Ecto neural progenitor cell (in vitro differentiated cells): ENCODE measurements around the gene THAP6.
A peak's percentile ranks its signal among the peaks of the same experiment; 100 is the strongest.
"Not testable (repeated sequence)": the region's sequence is repeated elsewhere in the genome, so short reads cannot be mapped to it uniquely, and the experiment has no call there.

Source experiments
- DNase-seq: peaks from one replicate; pipeline ENCODE4 v3.0.0-alpha.2; 2018; ENCODE audit warnings: low spot score

THAP6 gene, protein sequence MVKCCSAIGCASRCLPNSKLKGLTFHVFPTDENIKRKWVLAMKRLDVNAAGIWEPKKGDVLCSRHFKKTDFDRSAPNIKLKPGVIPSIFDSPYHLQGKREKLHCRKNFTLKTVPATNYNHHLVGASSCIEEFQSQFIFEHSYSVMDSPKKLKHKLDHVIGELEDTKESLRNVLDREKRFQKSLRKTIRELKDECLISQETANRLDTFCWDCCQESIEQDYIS

DNA sequence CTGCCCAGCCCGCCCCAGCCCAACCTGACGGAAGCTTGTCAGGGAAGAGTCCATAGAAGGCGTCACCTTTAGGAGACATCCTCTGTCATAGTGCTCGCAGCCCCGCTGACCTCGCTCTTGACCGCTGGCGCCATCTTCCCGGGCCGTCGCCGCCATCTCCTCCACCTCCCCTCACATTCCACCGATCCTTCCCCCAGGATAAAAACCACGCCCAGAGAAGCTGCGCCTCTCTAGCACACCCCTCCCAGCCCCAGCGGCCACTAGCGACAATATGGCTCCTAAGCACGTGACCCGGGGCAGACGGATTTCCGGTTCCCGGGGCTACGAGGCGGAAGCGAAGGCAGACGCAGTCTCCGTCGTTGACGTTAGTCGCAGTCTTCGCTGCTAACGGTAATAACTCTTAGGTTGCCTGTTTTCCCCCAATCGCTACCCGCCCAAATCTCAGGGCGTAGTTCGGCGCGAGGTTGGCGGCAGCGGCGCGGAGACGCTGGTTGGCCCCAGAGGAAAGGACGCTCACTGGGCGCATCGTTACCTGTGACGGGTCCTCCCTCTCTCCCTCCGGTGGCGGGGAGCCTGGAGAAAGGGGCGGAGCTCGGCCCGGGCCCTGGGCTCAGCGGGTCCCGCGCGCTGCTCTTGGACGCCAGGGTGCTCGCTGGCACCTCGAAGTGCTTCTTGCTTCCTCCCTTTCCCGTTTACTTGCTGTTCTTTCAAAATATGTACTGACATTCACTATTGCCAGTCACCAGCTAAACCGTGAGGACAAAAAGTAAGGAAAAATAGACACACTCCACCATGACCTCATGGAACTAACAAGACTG lies at the start of gene THAP6, which contains the start of gene RCHY1:
TSS of gene THAP6 (plus strand) at position 343 of the 818 bp plus-strand sequence. CDS start 980 bp downstream, outside the sequence.
TSS of gene RCHY1 (minus strand) at position 273 of the 818 bp plus-strand sequence. CDS start at position 156, 117 bp downstream.
- peak; percentile 96 for DNase-seq

DNA sequence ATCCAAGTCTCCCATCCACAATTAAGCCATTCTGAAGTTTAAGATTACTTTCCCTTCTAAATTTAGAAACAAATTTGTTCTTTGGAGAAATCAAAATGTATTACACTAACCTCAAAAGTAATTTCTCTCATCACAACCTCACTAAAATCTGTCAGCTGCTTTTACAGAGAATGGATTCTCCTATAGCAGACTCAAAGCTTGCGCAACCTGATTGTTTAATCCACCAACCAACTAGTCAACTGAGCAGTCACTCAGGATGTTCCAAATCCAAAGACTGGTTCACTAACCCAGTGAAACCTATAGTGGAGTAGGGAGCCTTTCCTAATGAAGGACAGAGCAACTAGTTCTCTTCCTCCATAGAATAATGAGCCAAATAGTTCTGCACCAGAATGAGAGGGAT lies 44.4 kb upstream of the THAP6 start:
- DNase-seq: no peak

DNA sequence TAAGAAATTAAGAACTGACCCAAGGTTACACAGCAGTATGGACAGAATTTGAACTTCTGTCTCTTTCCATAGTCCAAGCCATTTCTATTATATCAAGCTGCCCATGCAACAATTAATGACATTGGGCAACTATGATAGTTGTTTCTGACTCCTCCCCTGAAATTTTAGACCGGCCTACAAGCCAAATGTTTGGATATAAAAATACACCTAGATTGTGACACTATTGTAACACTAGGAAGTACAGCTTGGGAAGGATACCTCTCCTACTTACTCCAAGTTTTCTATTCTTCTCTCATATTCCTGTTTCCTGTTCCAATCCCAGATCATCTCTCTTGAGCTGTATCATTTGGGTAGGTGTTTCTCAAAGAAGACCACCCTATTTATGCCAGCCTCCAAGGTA lies 43.5 kb upstream of the THAP6 start:
- no peak for DNase-seq

DNA sequence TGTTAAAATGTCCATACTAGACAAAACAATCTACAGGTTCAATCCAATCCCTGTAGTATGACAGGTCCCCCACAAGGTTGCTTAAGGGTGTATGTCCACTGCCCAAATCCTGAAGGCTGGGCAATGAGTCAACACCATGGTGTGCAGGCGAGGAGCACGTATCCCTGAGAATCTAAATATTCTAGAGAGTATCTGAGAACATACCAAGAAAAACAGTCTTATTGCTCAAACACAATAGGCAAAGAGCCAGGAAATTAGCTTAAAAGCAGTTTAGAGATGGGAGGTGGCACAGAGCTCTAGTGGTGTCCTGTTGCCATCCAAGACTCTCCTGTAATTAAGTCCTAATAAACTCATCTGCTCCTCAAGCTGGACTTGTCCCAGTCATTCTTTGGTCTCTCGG lies 37.1 kb upstream of the THAP6 start:
- DNase-seq: no peak

DNA sequence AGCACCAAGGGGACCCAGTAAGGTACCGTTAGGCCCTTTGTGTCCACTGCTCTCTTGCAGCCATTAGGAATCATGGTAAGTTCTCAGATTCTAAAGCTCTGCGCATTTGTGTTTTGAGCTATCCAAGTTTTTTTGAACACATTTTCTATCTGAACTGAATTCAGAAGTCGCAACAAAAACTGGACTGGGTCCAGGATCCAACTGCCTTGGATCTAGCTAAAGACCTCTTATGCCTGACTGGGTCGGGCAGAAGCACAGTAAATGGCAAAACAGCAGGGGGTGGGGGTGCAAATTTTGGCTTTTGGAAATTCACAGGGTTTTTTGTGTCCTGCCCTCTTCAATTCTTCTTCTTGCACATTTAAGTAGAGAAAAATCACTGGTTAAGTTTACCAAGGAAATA lies 30.1 kb upstream of the THAP6 start:
- no peak for DNase-seq

DNA sequence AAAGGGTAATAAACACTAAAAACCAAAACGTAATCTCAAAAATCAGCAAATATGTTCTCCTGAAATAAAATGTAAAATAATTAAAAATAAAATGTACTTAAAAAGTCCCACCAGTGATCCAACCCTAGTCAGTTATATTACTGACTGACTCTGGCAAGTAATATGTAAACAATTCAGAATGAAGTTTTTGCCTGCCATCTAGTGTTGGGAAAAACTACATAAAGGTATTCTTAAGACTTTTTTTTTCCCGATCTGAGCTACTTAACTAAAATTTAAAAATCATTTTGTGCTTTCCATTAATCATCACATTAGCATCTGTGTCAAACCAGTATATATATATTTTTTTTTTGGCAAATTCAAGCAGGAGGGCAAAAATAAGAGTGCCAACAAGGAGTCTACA lies 24.1 kb upstream of the THAP6 start:
- no peak for DNase-seq

DNA sequence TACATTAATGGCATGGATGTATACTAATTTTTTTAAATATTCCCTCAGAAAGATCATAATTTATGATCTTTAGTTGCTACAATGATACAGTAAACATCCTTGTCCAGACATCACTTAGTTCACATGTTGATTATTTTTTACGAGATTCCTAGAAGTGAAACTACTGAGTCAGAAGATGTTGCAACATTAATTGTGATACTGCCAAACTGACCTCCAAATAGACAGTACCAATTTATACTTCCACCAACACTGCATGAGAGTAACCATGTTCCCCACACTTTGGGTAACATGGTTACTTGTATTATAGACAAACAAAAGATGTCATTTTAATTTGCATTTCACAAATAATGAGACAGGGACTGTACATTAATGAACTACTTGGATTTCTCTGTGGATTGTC lies 19.7 kb upstream of the THAP6 start:
- no peak for DNase-seq

DNA sequence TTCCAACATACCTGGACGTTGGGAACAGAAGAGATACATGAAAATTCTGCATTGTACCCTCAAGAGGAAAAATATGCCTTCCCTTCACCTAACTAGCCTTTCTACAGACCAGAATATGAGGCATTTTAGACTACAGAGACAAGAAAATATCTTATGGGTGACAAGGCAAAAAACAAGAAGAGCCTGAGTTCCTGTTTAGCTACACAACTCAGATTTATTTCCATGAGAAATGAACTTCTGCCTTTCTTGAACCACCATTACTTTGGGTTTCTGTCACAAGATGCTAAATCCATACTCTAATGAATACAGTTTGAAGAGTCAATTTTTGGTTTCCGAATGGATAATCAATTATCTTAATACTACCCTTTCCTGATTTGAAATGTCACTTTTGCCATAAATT lies 18.8 kb upstream of the THAP6 start:
- no peak for DNase-seq

DNA sequence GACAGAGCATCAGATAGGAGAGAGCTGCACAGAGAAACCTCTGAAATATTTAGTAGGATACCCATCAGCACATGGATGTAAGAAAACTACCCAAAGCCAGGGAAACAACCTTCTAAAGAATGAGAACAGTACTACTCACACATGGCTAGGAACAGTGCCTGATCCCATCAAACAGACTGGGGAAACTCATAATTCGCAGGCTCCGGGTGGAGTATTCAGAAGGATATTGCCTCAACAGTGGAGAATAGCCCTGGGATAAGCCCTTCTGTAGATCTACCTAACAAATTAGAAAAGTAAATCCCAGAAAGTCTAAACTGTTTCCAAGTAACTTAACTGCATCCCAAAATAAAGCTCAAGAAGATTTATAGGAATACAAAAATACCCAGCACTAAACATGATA lies 17.9 kb upstream of the THAP6 start:
- no peak for DNase-seq

DNA sequence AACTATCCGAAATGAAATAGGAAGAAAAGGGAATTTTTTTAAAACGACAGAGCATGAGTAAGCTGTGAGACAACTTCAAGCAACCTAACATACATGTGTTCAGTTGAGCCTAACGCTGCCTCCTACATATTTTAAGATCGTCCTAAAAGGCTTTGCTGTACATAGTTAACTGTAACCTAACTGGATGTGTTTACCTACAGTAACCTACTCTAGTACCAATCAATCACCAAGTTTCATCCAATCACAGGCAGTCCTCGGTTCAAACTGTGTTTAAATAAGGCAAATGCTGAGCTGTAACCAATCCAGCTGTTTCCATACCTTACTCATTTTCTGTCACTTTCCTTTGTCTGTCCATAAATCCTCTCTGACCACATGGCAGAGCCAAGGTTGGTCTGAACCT lies 17.1 kb upstream of the THAP6 start:
- no peak for DNase-seq

DNA sequence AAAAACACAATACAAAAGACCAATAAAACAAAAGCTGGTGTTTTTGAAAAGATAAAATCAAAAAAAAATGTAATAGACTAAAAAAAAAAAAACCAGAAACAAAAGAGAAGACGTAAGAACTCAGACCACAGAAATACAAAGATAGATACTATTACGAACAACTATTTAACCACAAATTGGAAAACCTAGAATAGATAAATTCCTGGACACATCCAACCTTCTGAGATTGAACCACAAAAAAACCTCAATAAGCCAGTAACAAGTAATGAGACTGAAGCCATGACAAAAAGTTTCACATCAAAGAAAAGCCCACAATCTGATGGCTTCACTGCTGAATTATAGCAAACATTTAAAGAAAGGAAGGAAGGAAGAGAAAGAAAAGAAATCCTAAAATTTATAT lies 16.2 kb upstream of the THAP6 start:
- DNase-seq: no peak

DNA sequence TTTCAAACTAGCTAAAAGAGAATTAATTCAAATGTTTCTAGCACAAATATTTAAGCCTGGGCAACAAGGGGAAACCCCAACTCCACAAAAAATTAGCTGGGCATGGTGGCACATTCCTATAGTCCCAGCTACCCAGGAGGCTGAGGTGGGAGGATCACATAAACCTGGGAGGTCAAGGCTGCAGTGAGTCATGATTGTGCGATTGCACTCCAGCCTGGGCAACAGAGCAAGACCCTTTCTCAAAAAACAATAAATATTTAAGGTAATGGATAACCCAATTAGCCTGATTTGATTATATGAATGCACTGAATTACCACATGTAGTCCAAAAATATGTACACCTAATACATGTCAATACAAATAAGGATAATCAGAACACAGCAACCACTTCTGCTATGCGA lies 14.4 kb upstream of the THAP6 start:
- no peak for DNase-seq

DNA sequence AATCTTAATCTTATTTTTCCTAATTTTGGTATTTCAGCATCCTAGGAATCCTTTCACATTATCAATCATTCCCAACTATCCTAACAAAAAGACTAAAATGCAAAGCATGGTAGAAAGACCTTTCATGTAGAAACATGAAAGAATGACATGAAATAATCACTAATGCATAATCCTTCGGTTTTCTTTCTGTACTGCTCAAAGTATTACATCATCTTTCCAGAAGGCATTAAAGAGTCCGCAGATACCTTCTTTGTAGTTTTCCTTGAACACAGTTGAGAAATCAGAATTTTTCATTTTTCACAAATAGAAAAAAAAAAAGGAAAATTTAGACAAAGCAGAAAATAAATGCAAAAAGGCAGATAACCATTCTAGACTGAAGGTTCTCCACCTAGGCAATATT lies 11.6 kb upstream of the THAP6 start:
- no peak for DNase-seq

DNA sequence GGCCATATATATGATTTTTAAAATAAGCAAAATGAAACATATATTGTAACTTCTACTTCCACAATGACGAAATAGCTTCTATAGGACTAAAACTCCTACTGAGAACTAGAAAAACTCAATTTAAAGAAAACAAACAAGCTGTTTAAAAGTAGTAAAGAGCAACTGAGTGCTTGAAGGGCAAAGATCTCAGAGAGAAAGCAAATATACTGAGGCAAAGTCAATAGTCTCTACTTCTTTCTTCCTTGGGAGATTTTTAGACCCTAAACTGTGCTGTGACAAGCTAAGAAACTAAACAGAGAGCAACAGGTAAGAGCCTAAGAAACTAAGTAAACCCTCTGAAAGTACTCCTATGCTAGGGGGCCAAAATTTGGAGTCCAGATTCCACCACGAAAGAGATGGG lies 8.6 kb upstream of the THAP6 start:
- DNase-seq: no peak

DNA sequence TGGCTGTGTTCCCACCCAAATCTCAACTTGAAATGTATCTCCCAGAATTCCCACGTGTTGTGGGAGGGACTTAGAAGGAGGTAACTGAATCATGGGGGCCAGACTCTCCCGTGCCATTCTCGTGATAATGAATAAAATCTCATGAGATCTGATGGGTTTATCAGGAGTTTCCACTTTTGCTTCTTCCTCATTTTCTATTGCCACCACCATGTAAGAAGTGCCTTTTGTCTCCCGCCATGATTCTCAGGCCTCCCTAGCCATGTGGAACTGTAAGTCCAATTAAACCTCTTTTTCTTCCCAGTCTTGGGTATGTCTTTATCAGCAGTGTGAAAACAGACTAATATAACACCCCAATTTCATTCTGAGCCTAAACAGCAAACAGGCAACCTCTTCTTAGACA lies 4.7 kb upstream of the THAP6 start:
- DNase-seq: not testable (repeated sequence)

DNA sequence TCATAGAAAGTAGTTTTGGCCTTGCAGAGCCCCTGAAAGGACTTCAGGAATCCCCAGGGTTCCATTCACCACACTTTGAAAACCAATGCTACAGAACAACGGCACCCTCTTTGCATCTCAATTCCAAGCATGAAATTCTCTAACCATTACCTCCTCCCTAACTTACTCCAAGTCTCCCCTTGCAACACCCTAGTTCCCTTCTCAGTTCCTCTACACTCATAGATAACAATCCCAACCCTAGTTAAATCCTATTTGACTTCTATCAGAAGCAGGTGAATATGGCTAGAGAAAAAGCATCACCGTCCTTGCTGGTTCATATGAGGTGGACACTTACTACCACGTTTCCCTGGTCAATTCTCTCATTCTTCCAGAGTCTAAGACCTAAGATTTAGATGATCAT lies 2.4 kb upstream of the THAP6 start:
- no peak for DNase-seq

DNA sequence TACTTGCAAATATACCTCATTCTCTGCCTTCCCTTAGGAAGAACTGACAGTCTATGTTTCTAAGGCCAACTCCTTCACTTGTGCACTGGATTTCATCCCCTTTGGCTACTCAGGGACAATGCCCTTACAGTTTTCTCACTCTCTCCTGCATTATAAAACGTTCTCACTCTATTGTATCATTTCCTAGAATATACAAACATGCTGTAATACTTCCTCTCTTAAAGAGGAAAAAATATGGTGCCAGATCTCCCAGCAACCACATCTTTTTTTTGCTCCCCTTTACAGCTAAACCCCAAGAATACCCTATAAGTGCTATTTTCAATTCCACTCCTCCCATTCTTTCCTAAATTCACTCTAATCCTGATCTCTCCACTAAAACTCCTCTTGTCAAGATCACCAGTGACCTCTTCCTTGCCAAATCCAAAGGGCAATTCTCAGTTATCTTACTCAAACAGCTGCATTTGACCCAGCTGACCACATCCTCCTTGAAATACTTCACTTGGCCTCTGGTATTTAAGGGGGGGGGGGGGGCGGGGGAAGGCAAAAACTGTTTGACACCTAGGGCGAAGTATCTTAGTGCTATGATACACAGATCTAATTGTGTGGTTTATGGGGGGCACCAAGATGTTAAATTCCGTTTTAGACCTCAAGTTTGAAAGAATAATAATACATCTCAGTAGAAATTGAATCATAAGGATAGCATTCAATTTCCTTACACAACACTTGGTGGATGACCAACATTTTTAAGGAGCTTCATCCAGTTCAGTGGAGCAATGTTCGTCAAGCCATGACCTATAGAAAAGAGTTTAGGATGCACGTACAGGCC lies 1.7 kb upstream of the THAP6 start:
- no peak for DNase-seq

DNA sequence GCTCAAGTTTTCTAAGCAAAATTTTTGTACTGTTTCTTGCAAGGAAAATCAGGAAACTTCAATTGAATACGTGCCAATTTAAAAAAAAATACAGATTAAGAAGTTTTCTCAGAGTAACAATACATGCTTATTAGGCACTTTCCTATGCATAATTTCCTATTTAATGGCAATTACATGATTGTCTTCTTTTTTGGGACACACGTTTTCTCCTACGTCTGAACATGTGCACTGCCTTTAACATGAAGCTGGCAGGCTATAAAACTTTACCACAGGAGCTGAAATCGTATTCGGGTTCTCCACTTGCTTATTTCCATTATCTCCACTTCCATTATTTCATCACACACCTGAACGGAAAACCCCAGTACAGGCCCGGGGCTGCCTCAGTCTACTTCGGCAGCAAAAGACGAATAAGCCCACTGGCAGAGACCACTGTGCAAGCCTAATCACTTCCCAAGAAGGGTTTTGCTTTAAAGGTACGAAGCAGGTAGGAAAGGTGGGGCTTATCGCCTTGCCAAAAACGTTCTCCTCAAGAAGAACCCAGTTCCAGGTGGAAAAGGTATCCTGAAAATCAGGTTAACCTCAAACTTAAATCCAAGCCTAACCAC lies 645 bp upstream of the THAP6 start:
- no peak for DNase-seq

DNA sequence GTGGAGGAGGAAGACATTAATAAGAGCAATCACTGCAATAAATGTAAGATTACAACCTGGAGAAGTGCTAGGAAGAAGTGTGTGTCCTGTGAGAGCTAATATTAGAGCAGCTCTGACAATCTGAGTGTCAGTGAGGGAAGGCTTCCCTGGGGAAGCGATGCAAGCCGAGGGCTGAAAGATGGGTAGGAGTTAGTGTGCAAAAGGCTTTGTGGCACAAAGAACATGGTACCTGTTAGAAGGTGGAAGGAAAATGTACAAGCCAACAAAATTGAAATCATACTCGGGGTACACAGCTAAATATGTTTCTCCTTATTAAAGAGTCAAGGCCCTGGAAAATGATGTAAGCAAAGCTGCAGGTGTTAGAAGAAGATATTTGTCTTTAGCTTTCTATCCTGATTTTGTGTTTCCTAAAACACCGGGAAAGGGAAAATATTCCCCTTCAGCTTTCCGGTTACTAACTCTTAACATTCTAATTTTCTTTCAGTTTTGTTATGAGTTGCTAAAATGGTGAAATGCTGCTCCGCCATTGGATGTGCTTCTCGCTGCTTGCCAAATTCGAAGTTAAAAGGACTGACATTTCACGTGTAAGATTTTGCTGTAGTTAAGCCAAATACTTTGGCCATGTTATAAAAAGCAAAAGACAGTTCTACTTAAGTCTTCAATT lies 808 bp downstream of the THAP6 start:
- DNase-seq: no peak

DNA sequence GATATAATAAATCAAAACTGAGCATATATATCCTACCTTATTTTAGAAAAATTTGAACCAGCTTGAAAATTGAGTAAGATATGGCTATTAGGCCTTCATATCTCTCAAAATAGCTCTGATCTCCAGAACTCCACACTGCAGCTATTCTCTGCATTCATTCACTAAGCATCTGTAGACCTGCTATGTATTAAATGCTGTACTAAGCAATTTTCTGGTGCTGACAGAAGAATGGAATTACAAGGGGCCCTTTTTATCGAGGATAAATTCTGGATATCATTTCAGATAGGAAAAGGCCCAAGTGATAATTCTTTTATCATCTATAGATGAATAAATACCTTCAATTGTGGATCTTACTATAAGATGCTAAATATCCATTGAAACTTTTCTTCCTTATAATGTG lies 1.9 kb downstream of the THAP6 start:
- DNase-seq: no peak

DNA sequence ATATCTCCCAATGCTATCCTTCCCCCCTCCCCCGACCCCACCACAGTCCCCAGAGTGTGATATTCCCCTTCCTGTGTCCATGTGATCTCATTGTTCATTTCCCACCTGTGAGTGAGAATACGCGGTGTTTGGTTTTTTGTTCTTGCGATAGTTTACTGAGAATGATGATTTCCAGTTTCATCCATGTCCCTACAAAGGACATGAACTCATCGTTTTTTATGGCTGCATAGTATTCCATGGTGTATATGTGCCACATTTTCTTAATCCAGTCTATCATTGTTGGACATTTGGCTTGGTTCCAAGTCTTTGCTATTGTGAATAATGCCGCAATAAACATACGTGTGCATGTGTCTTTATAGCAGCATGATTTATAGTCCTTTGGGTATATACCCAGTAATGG lies 5.2 kb downstream of the THAP6 start:
- DNase-seq: not testable (repeated sequence)

DNA sequence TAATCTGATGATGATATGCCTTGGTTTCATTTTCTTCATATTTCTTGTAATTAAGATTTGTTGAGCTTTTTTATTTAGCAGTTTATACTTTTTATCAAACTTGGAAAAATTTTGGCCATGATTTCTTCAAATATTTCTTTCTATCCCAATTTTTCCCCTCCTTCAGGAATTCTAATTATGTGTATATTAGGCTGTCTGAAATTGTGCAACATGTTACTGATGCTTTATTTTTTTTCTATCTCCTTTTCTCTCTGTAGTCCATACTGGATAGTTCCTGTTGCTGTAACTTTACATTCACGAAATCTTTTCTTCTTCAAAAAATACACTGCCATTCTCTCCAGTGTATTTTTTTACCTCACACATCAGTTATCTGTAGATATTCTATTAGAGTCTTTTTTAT lies 10.8 kb downstream of the THAP6 start:
- no peak for DNase-seq
